ENCODE data around the gene PARP11.
A peak's percentile ranks its signal among the peaks of the same experiment; 100 is the strongest.

Gene PARP11

GRCh38 chr12:3789838-3790237 lies 83.4 kb downstream of the PARP11 start:
- no peaks in the 10 kb centered on the region for H3K27me3 ChIP-seq (replicated peaks; ENCODE audit: control insufficient read depth, insufficient read depth, low read length)
- TF ChIP-seq, protein P1, sequence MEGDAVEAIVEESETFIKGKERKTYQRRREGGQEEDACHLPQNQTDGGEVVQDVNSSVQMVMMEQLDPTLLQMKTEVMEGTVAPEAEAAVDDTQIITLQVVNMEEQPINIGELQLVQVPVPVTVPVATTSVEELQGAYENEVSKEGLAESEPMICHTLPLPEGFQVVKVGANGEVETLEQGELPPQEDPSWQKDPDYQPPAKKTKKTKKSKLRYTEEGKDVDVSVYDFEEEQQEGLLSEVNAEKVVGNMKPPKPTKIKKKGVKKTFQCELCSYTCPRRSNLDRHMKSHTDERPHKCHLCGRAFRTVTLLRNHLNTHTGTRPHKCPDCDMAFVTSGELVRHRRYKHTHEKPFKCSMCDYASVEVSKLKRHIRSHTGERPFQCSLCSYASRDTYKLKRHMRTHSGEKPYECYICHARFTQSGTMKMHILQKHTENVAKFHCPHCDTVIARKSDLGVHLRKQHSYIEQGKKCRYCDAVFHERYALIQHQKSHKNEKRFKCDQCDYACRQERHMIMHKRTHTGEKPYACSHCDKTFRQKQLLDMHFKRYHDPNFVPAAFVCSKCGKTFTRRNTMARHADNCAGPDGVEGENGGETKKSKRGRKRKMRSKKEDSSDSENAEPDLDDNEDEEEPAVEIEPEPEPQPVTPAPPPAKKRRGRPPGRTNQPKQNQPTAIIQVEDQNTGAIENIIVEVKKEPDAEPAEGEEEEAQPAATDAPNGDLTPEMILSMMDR (IDR thresholded peaks at IDR 0.05; ENCODE audit: insufficient read depth, low read length, poor library complexity, severe bottlenecking) = no peak
- H3K4me3 ChIP-seq (replicated peaks; ENCODE audit: low read depth, low read length) = no peak overlapping the region
- DNase-seq (ENCODE audit: extremely low read depth, insufficient read length) = no peak
- no peaks in the 10 kb centered on the region for H3K36me3 ChIP-seq (ENCODE audit: control insufficient read depth, insufficient read depth, low read length)

- Histone ChIP-seq H3K36me3 (ENCODE audit: control insufficient read depth, insufficient read depth, low read length) (no peaks in the 10 kb centered on the region), H3K27me3 (replicated peaks; ENCODE audit: control insufficient read depth, insufficient read depth, low read length) (no peaks in the 10 kb centered on the region), H3K4me3 (replicated peaks; ENCODE audit: low read depth, low read length) (no peak overlapping the region)
- no peak for DNase-seq (ENCODE audit: extremely low read depth, insufficient read length)
- TF ChIP-seq, protein P1 (IDR thresholded peaks at IDR 0.05; ENCODE audit: insufficient read depth, low read length, poor library complexity, severe bottlenecking) = peak; percentile 67
Measured at GRCh38 chr12:3777206-3777809, 95.9 kb downstream of the PARP11 start.

DNA sequence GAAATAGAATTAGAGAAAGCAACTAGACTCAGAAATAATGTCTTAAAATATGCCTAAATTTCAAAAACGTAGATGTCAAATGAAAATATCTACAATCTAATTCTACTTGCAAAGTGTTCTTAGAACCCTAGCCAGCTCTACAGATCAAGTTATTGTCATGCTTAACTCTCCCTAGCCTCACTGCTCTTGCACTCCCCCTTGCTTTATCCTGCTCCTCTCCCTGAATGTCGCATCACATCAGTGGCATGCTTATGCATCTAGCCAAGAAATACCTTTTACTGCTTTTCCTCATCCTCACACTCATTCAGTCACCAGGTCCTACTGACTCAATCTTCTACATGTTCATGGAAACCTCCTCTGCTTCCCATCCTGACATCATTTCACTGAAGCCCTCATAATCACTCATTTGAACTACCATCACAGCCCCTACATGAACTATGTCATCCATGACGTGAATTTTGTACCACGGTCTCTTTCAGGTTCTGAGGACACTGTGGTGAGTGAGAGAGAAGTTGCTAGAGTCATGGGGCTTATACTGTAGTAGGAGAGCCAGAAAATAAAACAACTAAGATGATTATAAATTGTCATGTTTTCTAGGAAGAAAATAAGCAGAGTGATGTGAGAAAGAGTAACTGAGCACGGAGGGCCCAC lies 97.7 kb downstream of the PARP11 start:
- no peak for DNase-seq (ENCODE audit: extremely low read depth, insufficient read length)
- Histone ChIP-seq H3K27me3 (replicated peaks; ENCODE audit: control insufficient read depth, insufficient read depth, low read length) (no peaks in the 10 kb centered on the region), H3K4me3 (replicated peaks; ENCODE audit: low read depth, low read length) (no peak overlapping the region), H3K36me3 (ENCODE audit: control insufficient read depth, insufficient read depth, low read length) (no peaks in the 10 kb centered on the region)
- TF ChIP-seq, protein P1 (IDR thresholded peaks at IDR 0.05; ENCODE audit: insufficient read depth, low read length, poor library complexity, severe bottlenecking) = no peak

DNA sequence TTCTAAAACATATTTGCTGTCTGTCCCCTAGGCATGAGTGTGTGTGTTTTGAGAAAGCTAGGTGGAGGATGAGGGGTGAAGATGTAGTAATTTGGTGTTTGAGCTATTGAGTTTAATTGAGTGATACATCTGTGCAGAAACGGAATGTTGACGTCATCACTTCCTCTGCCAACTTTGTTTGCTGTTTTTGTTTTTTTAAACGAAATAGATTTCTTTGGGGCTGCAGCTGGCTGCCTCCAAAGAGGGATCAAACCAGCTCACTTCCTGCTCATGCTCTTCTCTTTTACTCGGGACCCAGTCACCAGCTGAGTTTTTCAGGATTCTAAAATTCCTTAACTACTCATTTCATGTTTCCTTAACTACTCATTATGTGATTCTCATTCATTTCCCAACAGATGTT lies 100.8 kb downstream of the PARP11 start:
- DNase-seq (ENCODE audit: extremely low read depth, insufficient read length) = no peak
- TF ChIP-seq, protein P1 (IDR thresholded peaks at IDR 0.05; ENCODE audit: insufficient read depth, low read length, poor library complexity, severe bottlenecking) = no peak
- Histone ChIP-seq H3K4me3 (replicated peaks; ENCODE audit: low read depth, low read length) (no peak overlapping the region), H3K36me3 (ENCODE audit: control insufficient read depth, insufficient read depth, low read length) (no peaks in the 10 kb centered on the region), H3K27me3 (replicated peaks; ENCODE audit: control insufficient read depth, insufficient read depth, low read length) (no peaks in the 10 kb centered on the region)

DNA sequence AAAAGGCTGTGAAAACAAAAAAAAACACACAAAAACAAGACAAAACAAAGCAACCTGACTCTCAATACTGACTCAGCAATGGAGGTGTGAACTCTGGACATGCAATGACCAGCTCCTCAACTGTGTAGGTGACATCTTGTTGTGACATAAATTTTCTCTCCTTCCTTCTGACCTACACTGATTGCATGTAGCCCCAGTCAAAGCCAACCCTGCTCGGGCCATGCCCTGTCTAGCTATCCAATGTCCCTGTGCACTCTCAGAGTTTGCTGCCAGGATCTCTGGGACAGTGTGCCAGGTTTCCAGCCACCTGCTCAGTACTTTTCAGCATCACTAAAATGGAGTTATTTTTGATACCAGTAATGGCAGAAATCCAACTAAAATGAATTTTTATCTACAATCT lies 101.3 kb downstream of the PARP11 start:
- DNase-seq (ENCODE audit: extremely low read depth, insufficient read length) = no peak
- Histone ChIP-seq H3K36me3 (ENCODE audit: control insufficient read depth, insufficient read depth, low read length) (no peaks in the 10 kb centered on the region), H3K4me3 (replicated peaks; ENCODE audit: low read depth, low read length) (no peak overlapping the region), H3K27me3 (replicated peaks; ENCODE audit: control insufficient read depth, insufficient read depth, low read length) (no peaks in the 10 kb centered on the region)
- TF ChIP-seq, protein P1 (IDR thresholded peaks at IDR 0.05; ENCODE audit: insufficient read depth, low read length, poor library complexity, severe bottlenecking) = no peak
